Measurements from ENCODE around the gene FOXE1.
A peak's percentile ranks its signal among the peaks of the same experiment; 100 is the strongest.

FOXE1 gene

DNA sequence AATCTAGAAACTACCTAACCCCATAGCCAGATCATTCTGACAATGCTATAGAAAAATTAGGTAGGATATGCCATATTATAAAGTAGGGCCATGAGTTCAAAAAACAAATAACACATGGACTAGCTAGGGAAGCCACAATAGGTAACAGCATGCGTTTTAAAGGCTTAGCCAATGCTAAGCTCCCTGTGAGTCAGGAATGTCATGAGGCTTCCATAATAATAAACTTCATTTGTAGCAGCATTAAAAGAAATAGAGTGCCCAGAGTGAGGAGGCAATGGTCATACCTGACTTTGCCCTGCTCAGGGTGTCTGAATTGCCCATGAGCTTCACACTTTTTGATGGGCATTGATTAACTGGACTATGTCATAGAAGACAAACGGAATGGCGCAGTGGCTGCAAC lies 15.8 kb downstream of the FOXE1 start:
- Mint-ChIP-seq H3K36me3 (ENCODE audit: low read depth) (peaks cover 25% of the 10 kb centered on the region), H3K4me3 (no peak overlapping the region), H3K9me3 (peaks cover 28% of the 10 kb centered on the region), H3K4me1 (no peaks in the 10 kb centered on the region), H3K27ac (no peak overlapping the region), H3K27me3 (peaks cover 35% of the 10 kb centered on the region)
- DNase-seq (no peak), ATAC-seq (no peak)

DNA sequence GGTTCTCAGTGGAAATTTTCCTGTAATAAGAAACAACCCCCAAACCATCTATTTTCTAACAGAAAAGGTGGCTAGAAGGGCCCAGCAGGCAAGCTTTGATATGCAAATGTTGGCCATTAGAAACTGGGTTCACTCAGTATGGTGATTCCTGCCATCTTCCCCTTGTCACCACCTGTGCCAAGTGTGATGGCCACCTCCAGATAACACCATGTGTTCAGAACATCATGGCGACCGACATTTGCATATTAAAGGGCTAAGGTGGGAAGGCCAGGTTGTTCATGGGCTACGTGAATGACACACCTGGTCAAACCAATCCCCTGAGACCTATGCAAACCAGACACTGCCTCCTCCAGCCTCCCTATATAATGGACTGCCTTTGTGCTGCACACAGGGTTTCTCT lies 20.4 kb downstream of the FOXE1 start:
- ATAC-seq (no peak), DNase-seq (no peak)
- Mint-ChIP-seq H3K27ac (no peak overlapping the region), H3K9me3 (peaks cover 4% of the 10 kb centered on the region), H3K27me3 (peaks cover 13% of the 10 kb centered on the region), H3K4me3 (no peak overlapping the region), H3K4me1 (no peaks in the 10 kb centered on the region), H3K36me3 (ENCODE audit: low read depth) (peaks cover 5% of the 10 kb centered on the region)

DNA sequence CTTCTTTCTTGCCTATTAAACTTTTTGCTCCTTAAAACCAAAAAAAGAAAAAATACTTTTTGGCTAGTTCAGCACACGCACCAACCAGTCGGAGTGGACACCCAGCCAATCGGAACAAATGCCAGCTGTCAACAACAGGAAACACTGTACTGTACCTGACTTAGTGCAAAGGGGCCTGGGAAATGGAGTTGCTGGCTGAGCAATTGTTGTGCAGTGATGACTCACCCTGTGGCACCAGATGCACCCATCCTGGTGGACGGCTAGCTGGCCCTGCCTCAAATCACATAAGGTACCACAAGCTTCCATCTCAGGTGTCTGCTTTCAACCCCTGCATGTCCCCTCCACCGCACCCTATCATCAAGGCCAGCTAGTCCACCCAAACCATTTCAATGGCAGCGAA lies 20.9 kb downstream of the FOXE1 start:
- Mint-ChIP-seq H3K9me3 (peaks cover 4% of the 10 kb centered on the region), H3K4me1 (no peaks in the 10 kb centered on the region), H3K27ac (no peak overlapping the region), H3K36me3 (ENCODE audit: low read depth) (peaks cover 5% of the 10 kb centered on the region), H3K4me3 (no peak overlapping the region), H3K27me3 (peaks cover 9% of the 10 kb centered on the region)
- ATAC-seq: no peak
- DNase-seq: no peak

DNA sequence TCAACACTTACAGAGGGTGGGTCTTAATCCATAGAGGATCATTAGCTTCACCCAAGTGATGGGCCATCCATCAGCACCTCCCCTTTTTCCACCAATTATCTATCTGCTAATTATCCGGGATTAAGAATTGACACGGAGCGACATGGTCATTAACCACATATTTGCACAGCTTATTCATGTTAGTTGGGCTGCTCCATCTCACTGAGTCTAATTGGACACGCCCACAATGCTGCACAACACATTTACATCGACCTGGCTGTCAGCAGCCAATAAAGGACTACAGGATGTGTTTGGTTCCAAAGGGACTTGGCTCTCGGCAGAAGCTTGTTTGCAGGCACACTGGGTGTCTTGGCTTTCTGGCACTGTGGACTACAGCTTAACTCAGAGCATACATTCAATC lies 21.6 kb downstream of the FOXE1 start:
- H3K4me1 Mint-ChIP-seq: no peaks in the 10 kb centered on the region
- H3K9me3 Mint-ChIP-seq: no peaks in the 10 kb centered on the region
- H3K36me3 Mint-ChIP-seq (ENCODE audit: low read depth): peaks cover 5% of the 10 kb centered on the region
- no peak overlapping the region for H3K27ac Mint-ChIP-seq
- no peak overlapping the region for H3K4me3 Mint-ChIP-seq
- ATAC-seq: no peak
- peaks cover 5% of the 10 kb centered on the region for H3K27me3 Mint-ChIP-seq
- DNase-seq: no peak

DNA sequence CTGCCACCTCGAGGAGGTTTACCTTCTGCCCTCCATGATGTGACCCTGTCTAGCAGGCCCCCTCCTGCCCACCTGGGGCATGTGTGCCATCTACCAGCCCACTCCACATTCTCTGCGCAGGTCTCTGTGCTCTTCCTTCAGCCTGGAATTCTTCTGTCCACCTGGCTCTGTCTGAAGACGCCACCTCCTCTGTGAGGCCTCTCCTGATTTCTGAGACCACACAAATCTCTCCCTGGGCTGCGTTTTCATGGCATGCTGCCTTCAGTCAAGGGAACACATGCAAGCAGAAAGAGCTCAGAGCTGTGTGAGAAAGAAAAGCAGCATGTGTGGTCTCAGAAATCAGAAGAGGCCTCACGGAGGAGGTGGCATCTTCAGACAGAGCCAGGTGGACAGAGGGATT lies 22.1 kb downstream of the FOXE1 start:
- DNase-seq: no peak
- Mint-ChIP-seq H3K4me3 (no peak overlapping the region), H3K9me3 (no peaks in the 10 kb centered on the region), H3K27ac (no peak overlapping the region), H3K27me3 (no peaks in the 10 kb centered on the region), H3K36me3 (ENCODE audit: low read depth) (peaks cover 5% of the 10 kb centered on the region), H3K4me1 (no peaks in the 10 kb centered on the region)
- no peak for ATAC-seq

DNA sequence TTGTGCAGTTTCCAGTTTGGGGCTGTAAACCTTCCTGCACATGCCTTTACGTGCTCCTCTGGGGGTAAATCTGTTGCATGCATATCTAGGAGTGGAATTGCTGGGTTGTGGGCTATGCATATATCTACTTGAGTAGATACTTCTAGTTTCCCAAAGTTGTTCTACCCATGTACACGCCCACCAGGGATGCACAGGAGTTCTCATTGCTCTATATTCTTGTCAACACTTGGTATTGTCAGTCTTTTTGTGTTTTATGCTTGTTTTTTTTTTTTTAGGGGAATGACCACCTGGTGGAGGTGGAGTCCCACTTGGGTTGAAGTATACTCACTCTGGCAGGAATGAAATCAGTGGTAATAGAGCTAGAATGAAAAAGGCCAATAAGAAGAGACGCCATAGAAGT lies 23.0 kb downstream of the FOXE1 start:
- ATAC-seq: no peak
- Mint-ChIP-seq H3K27me3 (no peaks in the 10 kb centered on the region), H3K27ac (no peak overlapping the region), H3K4me3 (no peak overlapping the region), H3K36me3 (ENCODE audit: low read depth) (peaks cover 5% of the 10 kb centered on the region), H3K9me3 (no peaks in the 10 kb centered on the region), H3K4me1 (no peaks in the 10 kb centered on the region)
- DNase-seq: no peak

DNA sequence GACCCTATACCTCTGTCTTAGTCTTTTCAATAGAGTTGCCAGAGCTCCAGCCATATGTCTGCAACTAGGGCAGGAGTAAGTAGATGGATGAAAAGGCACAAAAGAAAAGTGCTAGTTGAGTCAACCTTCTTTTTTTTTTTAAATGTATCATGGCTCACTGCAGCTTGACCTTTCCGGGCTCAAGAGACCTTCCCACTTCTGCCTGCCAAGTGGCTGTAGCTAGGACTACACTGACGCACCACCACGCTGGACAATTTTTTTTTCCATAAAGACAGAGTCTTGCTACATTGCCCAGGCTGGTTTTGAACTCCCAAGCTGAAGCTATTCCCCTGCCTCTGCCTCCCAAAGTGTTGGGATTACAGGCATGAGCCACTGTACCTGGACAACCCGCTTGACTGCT lies 27.3 kb downstream of the FOXE1 start:
- no peaks in the 10 kb centered on the region for H3K27me3 Mint-ChIP-seq
- H3K27ac Mint-ChIP-seq: no peak overlapping the region
- H3K4me1 Mint-ChIP-seq: no peaks in the 10 kb centered on the region
- no peak overlapping the region for H3K4me3 Mint-ChIP-seq
- ATAC-seq (no peak), DNase-seq (no peak)
- no peaks in the 10 kb centered on the region for H3K36me3 Mint-ChIP-seq (ENCODE audit: low read depth)
- H3K9me3 Mint-ChIP-seq: no peaks in the 10 kb centered on the region

DNA sequence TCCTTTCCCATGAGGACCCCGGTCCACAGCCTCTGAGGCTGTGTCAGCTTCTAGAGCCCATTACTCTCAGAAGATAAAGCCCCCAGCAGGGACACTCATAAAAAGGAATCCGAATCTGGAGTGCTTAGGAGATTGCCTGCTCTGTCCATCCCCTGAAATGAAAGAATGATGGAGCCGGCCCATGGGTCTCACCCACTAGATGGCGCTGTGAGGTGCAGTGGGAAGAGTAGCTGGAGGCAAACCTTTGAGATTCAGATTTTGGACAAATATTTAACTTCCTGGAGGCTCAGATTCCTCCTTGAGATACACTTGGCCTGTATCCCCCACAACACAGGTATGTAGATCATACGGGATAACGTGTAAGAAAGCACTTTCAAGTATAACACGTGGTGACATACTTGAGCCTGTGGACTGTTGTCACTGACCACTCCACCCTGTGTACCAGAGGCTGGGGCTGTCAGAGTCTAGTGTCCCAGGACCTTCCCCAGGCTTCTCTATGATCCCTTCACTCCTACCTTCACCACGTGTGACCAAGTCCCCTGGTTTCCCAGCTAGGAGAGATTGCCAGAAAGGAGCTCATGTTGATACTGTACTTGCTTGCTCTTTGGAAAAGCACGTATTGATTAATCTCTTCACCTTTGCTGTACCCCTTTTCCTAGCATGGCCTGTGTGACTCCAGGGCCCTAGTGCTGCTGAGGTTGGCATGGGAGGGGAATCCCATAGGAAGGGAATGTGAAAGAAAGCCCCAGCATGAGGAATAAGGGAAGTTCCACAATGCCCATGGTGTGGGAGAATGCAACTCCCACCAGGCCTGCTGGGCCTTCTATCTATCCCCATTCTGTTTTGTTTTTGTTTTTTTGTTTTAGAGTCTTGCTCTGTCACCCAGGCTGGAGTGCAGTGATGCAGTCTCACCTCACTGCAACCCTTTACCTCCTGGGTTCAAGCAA lies 37.2 kb downstream of the FOXE1 start:
- peaks cover 3% of the 10 kb centered on the region for H3K36me3 Mint-ChIP-seq (ENCODE audit: low read depth)
- peaks cover 5% of the 10 kb centered on the region for H3K4me1 Mint-ChIP-seq
- no peak overlapping the region for H3K4me3 Mint-ChIP-seq
- ATAC-seq: peak; percentile 54
- peaks cover 7% of the 10 kb centered on the region for H3K9me3 Mint-ChIP-seq
- no peaks in the 10 kb centered on the region for H3K27me3 Mint-ChIP-seq
- DNase-seq: peak; percentile 76
- H3K27ac Mint-ChIP-seq: no peak overlapping the region

DNA sequence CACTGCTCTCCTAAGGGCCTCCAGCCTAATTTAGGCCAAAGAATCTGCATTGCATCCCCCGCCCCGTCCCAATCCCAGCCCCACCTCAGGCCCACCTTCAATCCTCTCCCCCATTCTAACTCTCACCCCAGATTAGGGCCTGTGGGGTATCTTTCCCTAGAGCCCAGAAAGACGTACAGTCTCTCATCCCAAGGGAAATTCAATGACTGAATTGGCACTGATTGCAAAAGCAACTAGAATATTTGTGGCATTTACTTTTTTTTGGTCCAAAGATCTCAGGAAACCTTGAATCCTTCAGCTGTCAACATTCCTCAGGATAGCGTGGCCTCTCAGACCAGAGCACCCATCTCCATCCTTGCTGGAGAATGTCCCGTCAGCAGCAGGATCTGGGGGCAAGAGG lies 38.7 kb downstream of the FOXE1 start:
- no peak overlapping the region for H3K4me3 Mint-ChIP-seq
- DNase-seq: no peak
- H3K27ac Mint-ChIP-seq: no peak overlapping the region
- H3K9me3 Mint-ChIP-seq: peaks cover 7% of the 10 kb centered on the region
- peaks cover 3% of the 10 kb centered on the region for H3K36me3 Mint-ChIP-seq (ENCODE audit: low read depth)
- no peaks in the 10 kb centered on the region for H3K27me3 Mint-ChIP-seq
- H3K4me1 Mint-ChIP-seq: peaks cover 5% of the 10 kb centered on the region
- ATAC-seq: no peak

DNA sequence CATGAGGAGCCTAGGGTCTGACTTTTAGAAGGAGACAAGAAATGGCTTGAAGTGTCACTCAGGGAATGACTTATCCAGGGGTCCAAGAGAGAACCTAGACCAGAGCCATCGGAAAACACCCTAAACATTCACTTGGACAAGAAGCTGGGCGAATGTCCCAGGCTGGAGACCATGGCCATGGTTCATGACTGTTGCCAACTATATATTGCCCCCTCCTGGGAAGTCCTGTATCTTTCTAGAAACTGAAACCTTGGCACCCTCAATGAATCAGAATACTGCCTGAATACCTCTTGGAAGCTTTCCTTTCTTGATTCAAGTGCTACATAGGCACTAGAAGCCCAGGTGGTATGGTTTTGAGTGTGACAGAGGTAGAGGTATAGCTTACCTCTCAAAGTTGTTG lies 39.4 kb downstream of the FOXE1 start:
- Mint-ChIP-seq H3K4me3 (no peak overlapping the region), H3K9me3 (peaks cover 7% of the 10 kb centered on the region), H3K4me1 (peaks cover 5% of the 10 kb centered on the region), H3K36me3 (ENCODE audit: low read depth) (peaks cover 3% of the 10 kb centered on the region), H3K27me3 (no peaks in the 10 kb centered on the region), H3K27ac (no peak overlapping the region)
- no peak for ATAC-seq
- no peak for DNase-seq

DNA sequence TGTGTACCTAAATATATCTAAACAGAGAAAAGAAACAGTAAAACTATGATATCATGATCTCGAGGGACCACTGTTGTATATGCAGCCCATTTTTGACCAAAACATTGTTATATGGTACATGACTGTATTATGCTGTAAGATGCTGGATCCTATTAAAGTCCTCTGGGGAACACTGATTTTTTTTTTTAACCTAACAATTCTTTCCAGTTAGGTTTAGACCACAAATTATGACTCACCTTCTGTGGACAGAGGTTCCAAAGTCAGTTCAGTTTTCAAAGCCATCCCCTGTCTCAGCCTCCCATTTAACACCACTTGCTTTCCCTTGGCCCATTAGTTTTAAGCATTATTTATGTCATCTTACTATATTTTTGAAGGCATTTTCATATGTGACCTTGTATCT lies 42.2 kb downstream of the FOXE1 start:
- no peaks in the 10 kb centered on the region for H3K27me3 Mint-ChIP-seq
- H3K9me3 Mint-ChIP-seq: peaks cover 7% of the 10 kb centered on the region

DNA sequence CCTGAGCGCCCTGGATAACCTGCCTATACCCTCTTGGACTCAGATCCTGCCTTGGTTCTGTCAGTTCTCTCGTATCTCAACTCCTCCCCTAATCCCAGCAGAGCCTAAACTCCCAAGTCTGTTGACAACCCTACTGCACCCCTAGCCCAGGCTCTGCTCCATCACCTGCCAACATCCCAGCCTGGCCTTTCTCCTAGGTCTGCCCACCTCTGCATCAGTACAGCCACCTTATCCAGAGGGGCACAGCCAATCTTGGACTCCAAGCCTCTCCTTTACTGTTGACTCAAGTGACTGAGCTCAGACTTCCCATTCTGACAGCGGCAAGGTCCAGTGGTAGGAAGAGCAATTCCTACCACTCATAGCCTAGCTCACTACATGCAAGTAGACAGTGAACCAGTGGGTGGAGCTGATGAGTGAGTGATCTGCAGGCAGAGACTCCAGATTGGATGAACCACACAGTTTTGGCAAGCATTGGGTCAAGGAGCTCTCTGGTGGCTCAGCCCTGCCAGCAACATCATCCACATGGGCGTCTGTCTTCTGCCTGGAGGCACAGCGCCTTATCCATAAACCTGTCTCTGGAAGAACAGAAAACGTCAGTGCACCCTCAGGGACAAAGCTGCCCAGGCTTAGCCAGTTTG lies 42.8 kb downstream of the FOXE1 start:
- Mint-ChIP-seq H3K27ac (no peak overlapping the region), H3K9me3 (peaks cover 7% of the 10 kb centered on the region), H3K36me3 (ENCODE audit: low read depth) (peaks cover 3% of the 10 kb centered on the region), H3K27me3 (no peaks in the 10 kb centered on the region), H3K4me1 (peaks cover 6% of the 10 kb centered on the region), H3K4me3 (no peak overlapping the region)
- no peak for ATAC-seq
- DNase-seq: no peak

More for the DNA sequence above, 42.2 kb downstream of the FOXE1 start:
- no peak overlapping the region for H3K4me3 Mint-ChIP-seq
- H3K4me1 Mint-ChIP-seq: peaks cover 2% of the 10 kb centered on the region
- H3K36me3 Mint-ChIP-seq (ENCODE audit: low read depth): peaks cover 3% of the 10 kb centered on the region
- DNase-seq (no peak), ATAC-seq (no peak)
- no peak overlapping the region for H3K27ac Mint-ChIP-seq

DNA sequence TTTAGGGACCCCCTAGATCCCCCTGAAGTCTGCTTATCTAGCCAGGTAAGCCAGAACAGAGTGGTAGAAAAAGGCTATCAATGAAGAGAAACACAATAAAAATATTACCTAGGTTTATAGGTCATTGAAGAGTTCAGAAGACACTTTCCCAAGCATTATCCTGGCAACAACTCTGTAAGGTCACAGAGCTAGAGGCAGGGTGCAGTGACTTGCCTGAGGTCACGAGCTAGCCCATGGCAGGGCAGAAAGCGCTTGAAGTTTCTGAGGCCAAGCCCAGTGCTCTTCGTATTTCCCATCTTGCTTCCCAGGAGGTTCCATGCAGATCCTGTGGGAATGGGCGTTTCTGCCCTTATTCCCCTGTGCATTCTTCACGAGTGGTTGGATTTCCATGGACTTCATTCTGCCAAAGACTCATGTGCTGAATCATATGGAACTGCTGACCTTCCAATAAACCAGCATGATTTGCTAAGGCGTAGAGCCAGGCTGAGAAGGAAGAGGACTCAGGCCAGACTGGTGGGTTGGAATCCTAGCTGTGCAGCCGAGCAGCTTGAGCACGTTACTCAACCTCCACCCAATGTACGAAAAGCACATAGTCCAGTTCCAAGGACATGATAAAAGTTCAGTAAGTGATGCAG lies 47.2 kb downstream of the FOXE1 start:
- peaks cover 43% of the 10 kb centered on the region for H3K4me1 Mint-ChIP-seq
- ATAC-seq: no peak
- DNase-seq: no peak
- peaks cover 9% of the 10 kb centered on the region for H3K36me3 Mint-ChIP-seq (ENCODE audit: low read depth)
- H3K4me3 Mint-ChIP-seq: no peak overlapping the region
- no peak overlapping the region for H3K27ac Mint-ChIP-seq
- no peaks in the 10 kb centered on the region for H3K27me3 Mint-ChIP-seq
- H3K9me3 Mint-ChIP-seq: no peaks in the 10 kb centered on the region

DNA sequence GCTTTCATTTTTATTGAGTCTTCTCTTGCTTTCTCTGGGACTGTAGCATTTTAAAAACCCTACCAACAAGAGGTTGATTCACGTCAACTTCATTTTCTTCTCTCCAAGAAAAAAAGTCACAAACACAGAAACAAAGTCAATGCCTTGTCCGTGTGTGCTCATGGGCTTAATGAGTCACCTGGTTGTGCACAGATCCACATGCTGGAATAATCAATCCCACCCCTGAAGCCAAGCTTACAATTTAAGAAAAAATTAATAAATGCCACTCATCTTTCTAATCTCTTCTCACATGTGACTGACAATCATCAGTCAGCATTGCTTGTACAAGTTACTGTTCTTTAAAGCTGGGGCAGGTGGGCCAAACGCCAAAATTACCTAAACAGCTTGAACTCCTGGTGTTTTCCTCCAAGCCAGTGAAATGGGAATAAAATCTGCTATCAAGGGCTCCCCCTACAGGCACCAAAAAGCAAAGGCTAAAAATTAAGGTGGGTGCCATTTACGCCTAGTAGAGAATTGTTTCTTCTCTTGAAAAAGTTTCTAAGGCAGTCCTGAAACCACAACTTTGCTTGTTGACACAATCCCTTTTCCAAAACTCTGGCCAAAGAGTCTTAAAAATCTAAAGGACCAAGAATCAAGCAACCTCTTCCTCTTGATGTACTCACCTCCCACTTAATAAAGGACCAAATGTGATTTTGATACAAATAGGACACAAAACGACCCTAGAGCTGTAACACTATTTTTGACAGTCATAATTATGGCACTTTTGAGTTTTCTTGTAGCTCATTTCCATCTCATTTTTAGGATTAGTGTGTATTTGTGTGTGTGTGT lies 47.9 kb downstream of the FOXE1 start:
- H3K9me3 Mint-ChIP-seq: no peaks in the 10 kb centered on the region
- peaks cover 9% of the 10 kb centered on the region for H3K36me3 Mint-ChIP-seq (ENCODE audit: low read depth)
- DNase-seq (no peak), ATAC-seq (no peak)
- H3K4me3 Mint-ChIP-seq: no peak overlapping the region
- no peaks in the 10 kb centered on the region for H3K27me3 Mint-ChIP-seq
- no peak overlapping the region for H3K27ac Mint-ChIP-seq
- peaks cover 50% of the 10 kb centered on the region for H3K4me1 Mint-ChIP-seq

Measured in activated naive CD8-positive, alpha-beta T cell treated with anti-CD3 and anti-CD28 coated beads, Interleukin-2, amount 50 U/mL, for 24 hours (primary cell).